Adrenal gland (tissue), 5 donors: ENCODE measurements around the gene HK2.

Experiments
- CTCF ChIP-seq, 6 experiments: fragments of 450-650 bp in 4 of 6; fragments of 200-600 bp in 2 of 6; sonication (generic) in 1 of 6; IDR thresholded peaks; 1 replicate in 5 of 6; 2 replicates in 1 of 6; pipeline versions ENCODE4 v1.5.1 to v1.8.0; 2016 to 2021; ENCODE audit warnings: antibody characterized with exemption in 6 of 6, mild to moderate bottlenecking in 2 of 6, moderate library complexity in 1 of 6
- POLR2A ChIP-seq, 2 donors: fragments of 450-650 bp; IDR thresholded peaks; one replicate each; pipeline ENCODE4 v1.6.1; 2017; ENCODE audit warnings: antibody characterized with exemption in 2 of 2, mild to moderate bottlenecking in 2 of 2, moderate library complexity in 1 of 2
- donor health status: DM: no; HTN: no; CAD: no.

- TF ChIP-seq CTCF (IDR thresholded peaks at IDR 0.05): no peak
- no peak for TF ChIP-seq POLR2A (IDR thresholded peaks at IDR 0.05)
Observed at GRCh38 chr2:74865770-74866674, 32.1 kb downstream of the HK2 start.
